Large intestine (tissue), 3 donors: ENCODE data around the gene ADAMTS10. TPM values are rescaled to one million over a fixed set of nuclear protein-coding genes. Genes with fewer than 3 reads are reported as not detected.
"Not testable (repeated sequence)": the region's sequence is repeated elsewhere in the genome, so short reads cannot be mapped to it uniquely, and the experiment has no call there.

Experiments used
- DNase-seq, 2 donors: peaks; one replicate each; pipeline versions ENCODE4 v3.0.0 to v3.0.0-alpha.2; 2013
- H3K27ac ChIP-seq: one replicate; pipeline ENCODE4 v1.5.1; 2013; ENCODE audit warnings: low read length
- H3K27me3 ChIP-seq: 2 replicates; pipeline ENCODE4 v1.6.1; 2013; ENCODE audit warnings: low read length; ENCODE audit not compliant: control insufficient read depth, insufficient read depth
- H3K36me3 ChIP-seq: 2 replicates; pipeline ENCODE4 v1.6.1; 2013; ENCODE audit warnings: low read length; ENCODE audit not compliant: control insufficient read depth, insufficient read depth
- H3K4me1 ChIP-seq: one replicate; pipeline ENCODE4 v1.6.1; 2013; ENCODE audit warnings: low read length; ENCODE audit not compliant: control insufficient read depth, insufficient read depth
- H3K4me3 ChIP-seq: one replicate; pipeline ENCODE4 v1.5.1; 2013; ENCODE audit warnings: low read length
- H3K9me3 ChIP-seq: one replicate; pipeline ENCODE4 v1.6.1; 2013; ENCODE audit warnings: mild to moderate bottlenecking, low read depth, low read length, moderate library complexity; ENCODE audit not compliant: control insufficient read depth
- WGBS: methylation state at CpG from one replicate; pipeline ENCODE4 v1.1.5; 2013; ENCODE audit warnings: low lambda C conversion rate; ENCODE audit not compliant: insufficient coverage; 5-methylcytosine and 5-hydroxymethylcytosine counted together
- polyA plus RNA-seq: library from polyadenylated mRNA; unstranded; fragments of 120-200 nt; gene quantifications from one replicate; pipeline ENCODE4 v1.2.1, GENCODE V29; 2013

The ADAMTS10 gene
- polyA plus RNA-seq, 1 donor = 17.3 TPM

GRCh38 chr19:8641221-8641907 is 30.8 kb upstream of the ADAMTS10 start:
- Histone ChIP-seq H3K4me3 (no peak overlapping the region), H3K4me1 (peaks cover 9% of the 10 kb centered on the region), H3K27ac (no peak overlapping the region), H3K27me3 (no peaks in the 10 kb centered on the region), H3K36me3 (no peaks in the 10 kb centered on the region), H3K9me3 (no peaks in the 10 kb centered on the region)
- no peak for DNase-seq
- WGBS = no CpG with 5 or more reads among the region's 2 CpGs

GRCh38 chr19:8640402-8641004 is 30.0 kb upstream of the ADAMTS10 start:
- Histone ChIP-seq H3K36me3 (no peaks in the 10 kb centered on the region), H3K27me3 (no peaks in the 10 kb centered on the region), H3K9me3 (no peaks in the 10 kb centered on the region), H3K4me1 (peaks cover 9% of the 10 kb centered on the region), H3K27ac (peak overlapping the region; percentile 75), H3K4me3 (no peak overlapping the region)
- WGBS = no CpG with 5 or more reads among the region's 12 CpGs
- peak; percentile 44 to 74 for DNase-seq

GRCh38 chr19:8639821-8640401 is 29.4 kb upstream of the ADAMTS10 start:
- Histone ChIP-seq H3K9me3 (no peaks in the 10 kb centered on the region), H3K27ac (peak overlapping the region; percentile 75), H3K4me3 (no peak overlapping the region), H3K27me3 (no peaks in the 10 kb centered on the region), H3K36me3 (no peaks in the 10 kb centered on the region), H3K4me1 (peaks cover 9% of the 10 kb centered on the region)
- DNase-seq = peak in 1 of 2 donors; percentile 38
- WGBS = 60% methylated on average over 2 of the region's 8 CpGs

GRCh38 chr19:8638078-8638619 is 27.6 kb upstream of the ADAMTS10 start:
- no CpG with 5 or more reads among the region's 21 CpGs for WGBS

GRCh38 chr19:8637070-8637469 is 26.6 kb upstream of the ADAMTS10 start:
- H3K4me1 ChIP-seq, H3K9me3 ChIP-seq, DNase-seq, H3K36me3 ChIP-seq, H3K27me3 ChIP-seq, H3K27ac ChIP-seq, H3K4me3 ChIP-seq: not testable (repeated sequence)
- no CpG with 5 or more reads among the region's 4 CpGs for WGBS

More at GRCh38 chr19:8638078-8638619, 27.6 kb upstream of the ADAMTS10 start:
- H3K4me1 ChIP-seq = peaks cover 9% of the 10 kb centered on the region
- no peaks in the 10 kb centered on the region for H3K27me3 ChIP-seq
- H3K9me3 ChIP-seq = no peaks in the 10 kb centered on the region
- H3K4me3 ChIP-seq = no peak overlapping the region
- no peak overlapping the region for H3K27ac ChIP-seq
- no peak for DNase-seq
- H3K36me3 ChIP-seq = no peaks in the 10 kb centered on the region

GRCh38 chr19:8635422-8635821 is 24.9 kb upstream of the ADAMTS10 start:
- DNase-seq = no peak
- H3K9me3 ChIP-seq = no peaks in the 10 kb centered on the region
- peaks cover 9% of the 10 kb centered on the region for H3K4me1 ChIP-seq
- no peaks in the 10 kb centered on the region for H3K27me3 ChIP-seq
- H3K4me3 ChIP-seq = no peak overlapping the region
- H3K36me3 ChIP-seq = no peaks in the 10 kb centered on the region
- H3K27ac ChIP-seq = no peak overlapping the region
- 100% methylated on average over 1 of the region's 8 CpGs for WGBS

GRCh38 chr19:8631425-8631819 is 20.9 kb upstream of the ADAMTS10 start:
- DNase-seq = peak in 1 of 2 donors; percentile 48
- no peak overlapping the region for H3K27ac ChIP-seq
- no peaks in the 10 kb centered on the region for H3K9me3 ChIP-seq
- no CpG with 5 or more reads among the region's 11 CpGs for WGBS
- no peak overlapping the region for H3K4me3 ChIP-seq
- no peaks in the 10 kb centered on the region for H3K4me1 ChIP-seq
- H3K27me3 ChIP-seq = no peaks in the 10 kb centered on the region
- no peaks in the 10 kb centered on the region for H3K36me3 ChIP-seq

GRCh38 chr19:8630796-8631424 is 20.4 kb upstream of the ADAMTS10 start:
- WGBS = no CpG with 5 or more reads among the region's 6 CpGs
- H3K4me3 ChIP-seq = no peak overlapping the region
- no peak overlapping the region for H3K27ac ChIP-seq
- H3K27me3 ChIP-seq = no peaks in the 10 kb centered on the region
- no peaks in the 10 kb centered on the region for H3K4me1 ChIP-seq
- no peaks in the 10 kb centered on the region for H3K36me3 ChIP-seq
- H3K9me3 ChIP-seq = no peaks in the 10 kb centered on the region
- no peak for DNase-seq

GRCh38 chr19:8629996-8630683 is 19.6 kb upstream of the ADAMTS10 start, which contains the start of gene NFILZ:
TSS of gene NFILZ (plus strand) at chr19:8630633. CDS start at chr19:8676766, 46,133 bp downstream.
- WGBS = 100% methylated on average over 1 of the region's 11 CpGs
- Histone ChIP-seq H3K27me3 (no peaks in the 10 kb centered on the region), H3K36me3 (no peaks in the 10 kb centered on the region), H3K27ac (no peak within 1 kb of the TSS), H3K9me3 (no peaks in the 10 kb centered on the region), H3K4me3 (no peak within 1 kb of the TSS), H3K4me1 (no peaks in the 10 kb centered on the region)
- no peak for DNase-seq

GRCh38 chr19:8629184-8629583 is 18.7 kb upstream of the ADAMTS10 start:
- no CpG with 5 or more reads among the region's 2 CpGs for whole genome bisulfite sequencing
- Histone ChIP-seq H3K27me3 (no peaks in the 10 kb centered on the region), H3K9me3 (no peaks in the 10 kb centered on the region), H3K36me3 (no peaks in the 10 kb centered on the region), H3K4me1 (no peaks in the 10 kb centered on the region), H3K4me3 (no peak overlapping the region), H3K27ac (no peak overlapping the region)
- no peak for DNase-seq
